Parathyroid adenoma (tissue), 2 donors: ENCODE results near the gene MAT2A.

ENCODE experiments used
- H2AFZ ChIP-seq: fragments of 300-600 bp; sonication (generic); one replicate; pipeline ENCODE4 v1.7.0; 2017; ENCODE audit warnings: antibody characterized with exemption, mild to moderate bottlenecking
- H3K27ac ChIP-seq: fragments of 300-600 bp; sonication (generic); one replicate; pipeline ENCODE4 v1.7.0; 2017
- H3K27me3 ChIP-seq: fragments of 300-600 bp; sonication (generic); one replicate; pipeline ENCODE4 v1.7.0; 2017; ENCODE audit warnings: low read length; ENCODE audit not compliant: control insufficient read depth, insufficient read depth
- H3K36me3 ChIP-seq: fragments of 300-600 bp; sonication (generic); one replicate; pipeline ENCODE4 v1.7.0; 2017; ENCODE audit warnings: low read length; ENCODE audit not compliant: control insufficient read depth, insufficient read depth
- H3K4me1 ChIP-seq: fragments of 300-600 bp; sonication (generic); one replicate; pipeline ENCODE4 v1.7.0; 2017; ENCODE audit warnings: control low read depth
- H3K4me2 ChIP-seq: fragments of 300-600 bp; sonication (generic); one replicate; pipeline ENCODE4 v1.7.0; 2017; ENCODE audit warnings: low read length
- H3K4me3 ChIP-seq: fragments of 300-600 bp; sonication (generic); one replicate; pipeline ENCODE4 v1.7.0; 2017; ENCODE audit warnings: low read depth, low read length
- H3K79me2 ChIP-seq: fragments of 300-600 bp; sonication (generic); one replicate; pipeline ENCODE4 v1.7.0; 2017; ENCODE audit warnings: control low read depth
- H3K9ac ChIP-seq: fragments of 300-600 bp; sonication (generic); one replicate; pipeline ENCODE4 v1.7.0; 2017; ENCODE audit warnings: mild to moderate bottlenecking
- H3K9me3 ChIP-seq: fragments of 300-600 bp; sonication (generic); one replicate; pipeline ENCODE4 v1.7.0; 2017; ENCODE audit warnings: low read length; ENCODE audit not compliant: control insufficient read depth
- CTCF ChIP-seq: fragments of 300-600 bp; sonication (generic); IDR thresholded peaks from one replicate; pipeline ENCODE4 v1.7.0; 2017; ENCODE audit warnings: antibody characterized with exemption, mild to moderate bottlenecking
- donor health status: primary hyperparathyroidism.

MAT2A gene

GRCh38 chr2:85536479-85536878 is 2.5 kb upstream of the MAT2A start:
- Histone ChIP-seq H3K9me3 (no peaks in the 10 kb centered on the region), H3K27ac (no peak overlapping the region), H3K79me2 (peaks cover 14% of the 10 kb centered on the region), H3K4me3 (no peak overlapping the region), H3K9ac (no peak overlapping the region), H3K4me2 (no peak overlapping the region), H3K27me3 (no peaks in the 10 kb centered on the region), H2AFZ (no peak overlapping the region), H3K4me1 (peaks cover 17% of the 10 kb centered on the region), H3K36me3 (no peaks in the 10 kb centered on the region)
- TF ChIP-seq CTCF = no peak

- Histone ChIP-seq H3K27ac (peak overlapping the region; percentile 99), H3K27me3 (no peaks in the 10 kb centered on the region), H3K79me2 (peaks cover 14% of the 10 kb centered on the region), H3K9ac (peak overlapping the region; percentile 99), H3K4me2 (peak overlapping the region; percentile 98), H3K36me3 (no peaks in the 10 kb centered on the region), H2AFZ (peak overlapping the region; percentile 90), H3K9me3 (no peaks in the 10 kb centered on the region), H3K4me1 (peaks cover 28% of the 10 kb centered on the region), H3K4me3 (peak overlapping the region; percentile 97)
- TF ChIP-seq CTCF = no peak
Observed at GRCh38 chr2:85537600-85538506, 1.1 kb upstream of the MAT2A start.

- no peaks in the 10 kb centered on the region for H3K9me3 ChIP-seq
- no peak for TF ChIP-seq CTCF
- H3K4me1 ChIP-seq = peaks cover 30% of the 10 kb centered on the region
- H3K36me3 ChIP-seq = no peaks in the 10 kb centered on the region
- no peaks in the 10 kb centered on the region for H3K27me3 ChIP-seq
- H3K27ac ChIP-seq = peak overlapping the region; percentile 99
- H3K4me2 ChIP-seq = peak overlapping the region; percentile 98
- peak overlapping the region; percentile 99 for H3K9ac ChIP-seq
- H2AFZ ChIP-seq = peak overlapping the region; percentile 90
- H3K79me2 ChIP-seq = peaks cover 14% of the 10 kb centered on the region
- H3K4me3 ChIP-seq = peak overlapping the region; percentile 97
Observed at GRCh38 chr2:85539361-85540132, 579 bp downstream of the MAT2A start.

- H3K4me1 ChIP-seq = peaks cover 32% of the 10 kb centered on the region
- H3K9me3 ChIP-seq = no peaks in the 10 kb centered on the region
- peak overlapping the region; percentile 99 for H3K27ac ChIP-seq
- H3K79me2 ChIP-seq = peaks cover 14% of the 10 kb centered on the region
- no peak overlapping the region for H2AFZ ChIP-seq
- H3K27me3 ChIP-seq = no peaks in the 10 kb centered on the region
- H3K9ac ChIP-seq = no peak overlapping the region
- no peak for TF ChIP-seq CTCF
- no peaks in the 10 kb centered on the region for H3K36me3 ChIP-seq
- peak overlapping the region; percentile 97 for H3K4me3 ChIP-seq
- H3K4me2 ChIP-seq = peak overlapping the region; percentile 98
Observed at GRCh38 chr2:85540133-85540648, 1.2 kb downstream of the MAT2A start.
